ENCODE results near the gene SERPINA4. TPM values are rescaled to one million over a fixed set of nuclear protein-coding genes. Genes with fewer than 3 reads are reported as not detected.

SERPINA4 gene
- total RNA-seq, 1 experiment from 2014 or later = 0.17 TPM

DNA sequence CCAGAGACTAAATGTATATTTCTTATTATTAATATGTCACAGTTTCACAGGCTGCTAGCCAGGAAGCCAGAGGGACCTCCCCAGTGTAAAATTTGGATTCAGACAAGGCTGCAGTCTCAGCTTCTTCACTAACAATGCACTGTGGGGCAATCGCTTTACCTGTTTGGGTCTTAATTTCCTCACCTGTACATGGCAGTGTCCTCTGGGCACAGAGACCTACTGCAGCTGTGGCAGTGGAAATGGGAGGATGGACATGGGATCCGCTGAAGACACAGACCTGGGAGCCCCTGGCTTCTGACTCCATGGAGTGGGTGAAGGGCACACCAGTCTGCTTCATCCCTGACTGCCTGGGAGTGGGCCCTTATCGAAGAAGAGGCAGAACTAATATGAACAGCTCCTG, 13.1 kb downstream of the SERPINA4 start:
- RAD21 ChIA-PET (ENCODE audit: low non-redundant PET in 1 of 2, low total read pairs in 2 of 2, uncharacterized antibody in 2 of 2, unreplicated experiment in 2 of 2) = no interaction called here
- H3K4me1 ChIP-seq (ENCODE audit: control insufficient read depth in 1 of 2, insufficient read depth in 2 of 2, low read length in 2 of 2) = no peaks in the 10 kb centered on the region
- no peak for DNase-seq (ENCODE audit: low read depth, low spot score)
- ATAC-seq = no peak
- no TSS peak for BruUV-seq (replicated peaks)
- no peak overlapping the region for H3K9ac ChIP-seq (ENCODE audit: low read length)
- intact Hi-C loops (cut with micrococcal nuclease) = no loop called here
- no peak overlapping the region for H2AFZ ChIP-seq (ENCODE audit: low read depth, low read length, poor library complexity, severe bottlenecking)
- H3K4me3 ChIP-seq (replicated peaks in 1 of 2; ENCODE audit: low read depth in 1 of 2, low read length in 2 of 2) = no peak overlapping the region
- no peak overlapping the region for H3K4me2 ChIP-seq (ENCODE audit: low read length)
- CTCF ChIA-PET = interaction anchor here (1.2 kb wide), 1 partner anchor 25 kb away, joined by 3 read pairs; no protein-coding TSS in a partner anchor
- POLR2A ChIA-PET = no interaction called here
- H3K9me2 ChIP-seq (ENCODE audit: insufficient read depth) = no peaks in the 10 kb centered on the region
- H3K27me3 ChIP-seq (ENCODE audit: insufficient read depth, low read length) = no peaks in the 10 kb centered on the region
- TF ChIP-seq EGR1 (IDR thresholded peaks at IDR 0.05; ENCODE audit: low read depth) (no peak), FOSL1 (IDR thresholded peaks at IDR 0.05; ENCODE audit: low read depth) (no peak), ZFX (IDR thresholded peaks at IDR 0.05) (no peak), POLR2AphosphoS5 (IDR thresholded peaks at IDR 0.05; ENCODE audit: low read depth, low read length) (no peak), EZH2phosphoT487 (IDR thresholded peaks at IDR 0.05; ENCODE audit: borderline replicate concordance) (no peak), CBX3 (IDR thresholded peaks at IDR 0.05; ENCODE audit: low read depth) (no peak), ZNF274 (IDR thresholded peaks at IDR 0.05; ENCODE audit: low read depth, low read length) (no peak), EZH2 (IDR thresholded peaks at IDR 0.05) (no peak), CEBPB (IDR thresholded peaks at IDR 0.05; ENCODE audit: low read depth) (no peak), TCF7L2 (IDR thresholded peaks at IDR 0.05; ENCODE audit: borderline replicate concordance, extremely low read depth, insufficient read depth, insufficient read length) (no peak), POLR2A (IDR thresholded peaks at IDR 0.05; ENCODE audit: borderline replicate concordance, extremely low read depth, insufficient read depth, insufficient read length) (no peak), SRF (IDR thresholded peaks at IDR 0.05; ENCODE audit: low read depth) (no peak)
- TF ChIP-seq, protein P1, sequence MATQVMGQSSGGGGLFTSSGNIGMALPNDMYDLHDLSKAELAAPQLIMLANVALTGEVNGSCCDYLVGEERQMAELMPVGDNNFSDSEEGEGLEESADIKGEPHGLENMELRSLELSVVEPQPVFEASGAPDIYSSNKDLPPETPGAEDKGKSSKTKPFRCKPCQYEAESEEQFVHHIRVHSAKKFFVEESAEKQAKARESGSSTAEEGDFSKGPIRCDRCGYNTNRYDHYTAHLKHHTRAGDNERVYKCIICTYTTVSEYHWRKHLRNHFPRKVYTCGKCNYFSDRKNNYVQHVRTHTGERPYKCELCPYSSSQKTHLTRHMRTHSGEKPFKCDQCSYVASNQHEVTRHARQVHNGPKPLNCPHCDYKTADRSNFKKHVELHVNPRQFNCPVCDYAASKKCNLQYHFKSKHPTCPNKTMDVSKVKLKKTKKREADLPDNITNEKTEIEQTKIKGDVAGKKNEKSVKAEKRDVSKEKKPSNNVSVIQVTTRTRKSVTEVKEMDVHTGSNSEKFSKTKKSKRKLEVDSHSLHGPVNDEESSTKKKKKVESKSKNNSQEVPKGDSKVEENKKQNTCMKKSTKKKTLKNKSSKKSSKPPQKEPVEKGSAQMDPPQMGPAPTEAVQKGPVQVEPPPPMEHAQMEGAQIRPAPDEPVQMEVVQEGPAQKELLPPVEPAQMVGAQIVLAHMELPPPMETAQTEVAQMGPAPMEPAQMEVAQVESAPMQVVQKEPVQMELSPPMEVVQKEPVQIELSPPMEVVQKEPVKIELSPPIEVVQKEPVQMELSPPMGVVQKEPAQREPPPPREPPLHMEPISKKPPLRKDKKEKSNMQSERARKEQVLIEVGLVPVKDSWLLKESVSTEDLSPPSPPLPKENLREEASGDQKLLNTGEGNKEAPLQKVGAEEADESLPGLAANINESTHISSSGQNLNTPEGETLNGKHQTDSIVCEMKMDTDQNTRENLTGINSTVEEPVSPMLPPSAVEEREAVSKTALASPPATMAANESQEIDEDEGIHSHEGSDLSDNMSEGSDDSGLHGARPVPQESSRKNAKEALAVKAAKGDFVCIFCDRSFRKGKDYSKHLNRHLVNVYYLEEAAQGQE (IDR thresholded peaks at IDR 0.05; ENCODE audit: low read depth) = no peak
- TF ChIP-seq, protein P2, sequence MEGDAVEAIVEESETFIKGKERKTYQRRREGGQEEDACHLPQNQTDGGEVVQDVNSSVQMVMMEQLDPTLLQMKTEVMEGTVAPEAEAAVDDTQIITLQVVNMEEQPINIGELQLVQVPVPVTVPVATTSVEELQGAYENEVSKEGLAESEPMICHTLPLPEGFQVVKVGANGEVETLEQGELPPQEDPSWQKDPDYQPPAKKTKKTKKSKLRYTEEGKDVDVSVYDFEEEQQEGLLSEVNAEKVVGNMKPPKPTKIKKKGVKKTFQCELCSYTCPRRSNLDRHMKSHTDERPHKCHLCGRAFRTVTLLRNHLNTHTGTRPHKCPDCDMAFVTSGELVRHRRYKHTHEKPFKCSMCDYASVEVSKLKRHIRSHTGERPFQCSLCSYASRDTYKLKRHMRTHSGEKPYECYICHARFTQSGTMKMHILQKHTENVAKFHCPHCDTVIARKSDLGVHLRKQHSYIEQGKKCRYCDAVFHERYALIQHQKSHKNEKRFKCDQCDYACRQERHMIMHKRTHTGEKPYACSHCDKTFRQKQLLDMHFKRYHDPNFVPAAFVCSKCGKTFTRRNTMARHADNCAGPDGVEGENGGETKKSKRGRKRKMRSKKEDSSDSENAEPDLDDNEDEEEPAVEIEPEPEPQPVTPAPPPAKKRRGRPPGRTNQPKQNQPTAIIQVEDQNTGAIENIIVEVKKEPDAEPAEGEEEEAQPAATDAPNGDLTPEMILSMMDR (IDR thresholded peaks at IDR 0.05 in 2 of 3, conservative IDR thresholded peaks at IDR 0.05 in 1 of 3; ENCODE audit: borderline replicate concordance in 1 of 3, insufficient read depth in 1 of 3, low read depth in 2 of 3, low read length in 2 of 3) = no peak
- TF ChIP-seq, protein P3, sequence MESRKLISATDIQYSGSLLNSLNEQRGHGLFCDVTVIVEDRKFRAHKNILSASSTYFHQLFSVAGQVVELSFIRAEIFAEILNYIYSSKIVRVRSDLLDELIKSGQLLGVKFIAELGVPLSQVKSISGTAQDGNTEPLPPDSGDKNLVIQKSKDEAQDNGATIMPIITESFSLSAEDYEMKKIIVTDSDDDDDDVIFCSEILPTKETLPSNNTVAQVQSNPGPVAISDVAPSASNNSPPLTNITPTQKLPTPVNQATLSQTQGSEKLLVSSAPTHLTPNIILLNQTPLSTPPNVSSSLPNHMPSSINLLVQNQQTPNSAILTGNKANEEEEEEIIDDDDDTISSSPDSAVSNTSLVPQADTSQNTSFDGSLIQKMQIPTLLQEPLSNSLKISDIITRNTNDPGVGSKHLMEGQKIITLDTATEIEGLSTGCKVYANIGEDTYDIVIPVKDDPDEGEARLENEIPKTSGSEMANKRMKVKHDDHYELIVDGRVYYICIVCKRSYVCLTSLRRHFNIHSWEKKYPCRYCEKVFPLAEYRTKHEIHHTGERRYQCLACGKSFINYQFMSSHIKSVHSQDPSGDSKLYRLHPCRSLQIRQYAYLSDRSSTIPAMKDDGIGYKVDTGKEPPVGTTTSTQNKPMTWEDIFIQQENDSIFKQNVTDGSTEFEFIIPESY (IDR thresholded peaks at IDR 0.05; ENCODE audit: extremely low read depth, insufficient replicate concordance, low read length) = no peak
- no peak overlapping the region for H3K27ac ChIP-seq (ENCODE audit: low read depth, low read length)
- no peaks in the 10 kb centered on the region for H3K79me2 ChIP-seq (ENCODE audit: insufficient read depth, low read length)
- H3K36me3 ChIP-seq (ENCODE audit: control insufficient read depth in 1 of 2, insufficient read depth in 2 of 2, low read length in 2 of 2) = no peaks in the 10 kb centered on the region
- H4K20me1 ChIP-seq (ENCODE audit: insufficient read depth) = no peaks in the 10 kb centered on the region
- no peaks in the 10 kb centered on the region for H3K9me3 ChIP-seq (ENCODE audit: control insufficient read depth in 1 of 2, insufficient read depth in 1 of 2, low read depth in 1 of 2, low read length in 2 of 2)

Data from HCT116 (cell line).